K562 (cell line): ENCODE results near the gene HYAL3. TPM values are rescaled to one million over a fixed set of nuclear protein-coding genes. Genes with fewer than 3 reads are reported as not detected.
A peak's percentile ranks its signal among the peaks of the same experiment; 100 is the strongest.

Experiments used
- ATAC-seq: fragments of 200-7000 bp; cut with Tn5 transposase; 3 replicates; pipeline ENCODE4 v1.9.1; 2020; ENCODE audit warnings: moderate library complexity
- BruUV-seq: library from RNA; stranded (reverse); fragments of 400-500 nt; replicated peaks from 2 replicates; lab custom pipeline; 2021; lab: Mats Ljungman, UMichigan
- CTCF ChIA-PET: fragments of 300-600 bp; formaldehyde crosslinking; extraction: SDS; loops from one replicate; lab custom pipeline; 2021; ENCODE audit warnings: low intra/inter-chr PET ratio; lab: Yijun Ruan, JAX
- POLR2A ChIA-PET: fragments of 300-600, 350-650 bp; sonication (Branson Sonifier 250); formaldehyde crosslinking; extraction: SDS; loops from one replicate; lab custom pipeline; 2021; ENCODE audit warnings: antibody characterized with exemption, inconsistent platforms; lab: Yijun Ruan, JAX
- DNase-seq, 4 experiments: peaks; one replicate each; pipeline versions ENCODE4 v3.0.0 to v3.0.0-alpha.2; 2011 to 2018; ENCODE audit warnings: low spot score in 3 of 4, mixed read lengths in 3 of 4; ENCODE audit errors: extremely low read depth in 1 of 4
- FAIRE-seq: peaks from 2 replicates; lab custom pipeline; 2011; peaks lifted over from hg19 to GRCh38; lab: Jason Lieb, UNC
- H2AFZ ChIP-seq: 2 replicates; pipeline ENCODE4 v1.6.0; 2011; ENCODE audit warnings: low read depth, low read length, control low read depth, inconsistent platforms
- H3K27ac ChIP-seq: fragments of 200-600 bp; 3 replicates; pipeline ENCODE4 v1.8.0; 2011; ENCODE audit warnings: low read depth, mild to moderate bottlenecking, control low read depth, inconsistent platforms, low read length, moderate library complexity, mixed read lengths; ENCODE audit errors: extremely low read depth
- H3K27me3 ChIP-seq, 2 experiments: fragments of 300-600 bp in 1 of 2; 2 replicates in 1 of 2; 3 replicates in 1 of 2; pipeline versions ENCODE4 v1.6.0 to v1.8.0; 2011; ENCODE audit warnings: inconsistent platforms in 2 of 2, low read length in 2 of 2, mild to moderate bottlenecking in 1 of 2, mixed read lengths in 1 of 2, moderate library complexity in 1 of 2; ENCODE audit not compliant: control insufficient read depth in 2 of 2, insufficient read depth in 2 of 2
- H3K36me3 ChIP-seq: fragments of 300-600 bp; 3 replicates; pipeline ENCODE4 v1.8.0; 2011; ENCODE audit warnings: mild to moderate bottlenecking, low read length, inconsistent platforms; ENCODE audit not compliant: control insufficient read depth, insufficient read depth
- H3K4me1 ChIP-seq, 2 experiments: fragments of 200-600 bp in 1 of 2; replicated peaks in 1 of 2; 2 replicates in 1 of 2; 3 replicates in 1 of 2; pipeline versions ENCODE4 v1.5.1 to v1.8.0; 2011; ENCODE audit warnings: inconsistent platforms in 2 of 2, low read length in 2 of 2, mild to moderate bottlenecking in 1 of 2, mixed read lengths in 1 of 2, moderate library complexity in 1 of 2; ENCODE audit not compliant: control insufficient read depth in 2 of 2, insufficient read depth in 2 of 2
- H3K4me2 ChIP-seq: 2 replicates; pipeline ENCODE4 v1.6.1; 2011; ENCODE audit warnings: low read length, control low read depth, inconsistent platforms, mixed read lengths; ENCODE audit not compliant: insufficient read depth
- H3K4me3 ChIP-seq: fragments of 200-600 bp; sonication (generic), shearing (Covaris generic); 2 replicates; pipeline ENCODE4 v1.5.1; 2016; ENCODE audit warnings: control low read depth, inconsistent platforms
- H3K79me2 ChIP-seq: fragments of 200-600 bp; 3 replicates; pipeline ENCODE4 v1.8.0; 2011; ENCODE audit warnings: low read length, inconsistent platforms; ENCODE audit not compliant: control insufficient read depth, insufficient read depth
- H3K9ac ChIP-seq, 2 experiments: 2 replicates each; pipeline versions ENCODE4 v1.6.0 to v1.6.1; 2011; ENCODE audit warnings: low read depth in 2 of 2, low read length in 2 of 2, control low read depth in 1 of 2, inconsistent platforms in 1 of 2, mild to moderate bottlenecking in 1 of 2, mixed read lengths in 1 of 2; ENCODE audit not compliant: insufficient read depth in 1 of 2
- H3K9me1 ChIP-seq: one replicate; pipeline ENCODE4 v1.6.0; 2011; ENCODE audit warnings: inconsistent platforms, mild to moderate bottlenecking, low read length, moderate library complexity; ENCODE audit not compliant: control insufficient read depth, insufficient read depth
- H3K9me3 ChIP-seq: replicated peaks from 2 replicates; pipeline ENCODE4 v1.5.1; 2011; ENCODE audit warnings: low read depth, low read length, inconsistent platforms; ENCODE audit not compliant: control insufficient read depth, insufficient read depth
- H4K20me1 ChIP-seq: replicated peaks from 2 replicates; pipeline ENCODE4 v1.6.1; 2011; ENCODE audit warnings: low read length, inconsistent platforms, mixed read lengths; ENCODE audit not compliant: control insufficient read depth, insufficient read depth
- E2F8 ChIP-seq: fragments of 450-650 bp; IDR thresholded peaks from 2 replicates; pipeline ENCODE4 v1.7.1; 2018; ENCODE audit warnings: mild to moderate bottlenecking, low read depth; ENCODE audit not compliant: partially characterized antibody
- ETS2 ChIP-seq: IDR thresholded peaks from 2 replicates; pipeline ENCODE4 v1.6.1; 2016; ENCODE audit warnings: borderline replicate concordance, missing genetic modification characterization, mild to moderate bottlenecking, moderate library complexity, missing compliant biosample characterization; ENCODE audit not compliant: poor library complexity, severe bottlenecking
- ETV5 ChIP-seq: sonication (generic); formaldehyde crosslinking; IDR thresholded peaks from 2 replicates; pipeline ENCODE4 v1.4.0; 2020; ENCODE audit warnings: low read depth, mild to moderate bottlenecking, missing genetic modification reagents
- FOXA1 ChIP-seq: fragments of 450-650 bp; IDR thresholded peaks from 2 replicates; pipeline ENCODE4 v1.6.1; 2016; ENCODE audit warnings: mild to moderate bottlenecking, borderline replicate concordance
- NBN ChIP-seq: fragments of 450-650 bp; IDR thresholded peaks from 2 replicates; pipeline ENCODE4 v1.6.1; 2016; ENCODE audit warnings: low read depth, mild to moderate bottlenecking
- RBFOX2 ChIP-seq: fragments of 200-400 bp; formaldehyde crosslinking; IDR thresholded peaks from 2 replicates; pipeline ENCODE4 v1.6.1; 2017; ENCODE audit warnings: low read depth, mild to moderate bottlenecking, low read length, moderate library complexity
- TFAP4 ChIP-seq: sonication (generic); formaldehyde crosslinking; IDR thresholded peaks from 2 replicates; pipeline ENCODE4 v1.8.0; 2022; ENCODE audit warnings: missing genetic modification reagents, mild to moderate bottlenecking, moderate library complexity, borderline replicate concordance
- U2AF1 ChIP-seq: fragments of 200-400 bp; formaldehyde crosslinking; optimal IDR thresholded peaks from 2 replicates; pipeline ENCODE3; 2017; ENCODE audit warnings: mild to moderate bottlenecking, low read depth, low read length, moderate library complexity
- ZNF655 ChIP-seq: fragments of 250-450 bp; sonication (Bioruptor Pico); IDR thresholded peaks from 2 replicates; pipeline ENCODE4 v1.5.0; 2021
- ZNF695 ChIP-seq: fragments of 450-650 bp; formaldehyde crosslinking; IDR thresholded peaks from 2 replicates; pipeline ENCODE4 v1.4.0; 2020; ENCODE audit warnings: mild to moderate bottlenecking, moderate library complexity
- WGBS: fragments of 100-300 bp; shearing (Covaris generic); methylation state at CpG from one replicate; pipeline ENCODE4 v1.1.6; 2016; ENCODE audit warnings: low coverage, mixed read lengths; ENCODE audit not compliant: insufficient coverage; ENCODE audit errors: missing lambda C conversion rate; 5-methylcytosine and 5-hydroxymethylcytosine counted together
- in situ Hi-C: fragments of 300-500 bp; cut with MboI; formaldehyde crosslinking; loops from 4 replicates; pipeline ENCODE4 v1.15.0; 2018; ENCODE audit warnings: inconsistent platforms, mixed read lengths
- intact Hi-C: fragments of 100-400 bp; cut with micrococcal nuclease; formaldehyde crosslinking; loops from 2 replicates; pipeline ENCODE4 v1.14.2; 2022
- polyA plus RNA-seq, 8 experiments: library from polyadenylated mRNA; depleted of rRNA in 4 of 8; stranded (reverse) in 5 of 8; unstranded in 3 of 8; fragments of >200 nt; fragmentation: Nextera tagmentation in 2 of 8; fragmentation: Illumina TruSeq in 1 of 8; extraction: Ambion mirVana in 2 of 8; extraction: Trizol in 1 of 8; gene quantifications; 2 replicates each; pipeline versions ENCODE4 v1.2.1 to v1.2.3, GENCODE V29; 2011 to 2014; ENCODE audit warnings: inconsistent platforms in 1 of 8, missing spikeins in 1 of 8
- total RNA-seq, 7 experiments: library from RNA; depleted of rRNA in 6 of 7; stranded (reverse); fragments of >200 nt in 6 of 7; fragmentation: Illumina TruSeq in 2 of 7; extraction: Trizol in 2 of 7; gene quantifications; 2 replicates each; pipeline versions ENCODE4 v1.2.1 to v1.2.3, GENCODE V29; 2011 to 2021; ENCODE audit warnings: low replicate concordance in 1 of 7
- TF ChIP-seq, protein P1 (sequence below): sonication (generic); formaldehyde crosslinking; IDR thresholded peaks from 2 replicates; pipeline ENCODE4 v1.8.1; 2023; ENCODE audit warnings: missing genetic modification reagents, mild to moderate bottlenecking, borderline replicate concordance

The HYAL3 gene
- total and polyA plus RNA-seq, 9 of the 15 experiments (the other 6 are each of a cell fraction or from before 2014, with no cell fraction given) = 0.38 to 9.1 (median 6.8) TPM

GRCh38 chr3:50318163-50318562, 19.0 kb upstream of the HYAL3 start:
- no peak for DNase-seq
- no peak overlapping the region for H3K4me2 ChIP-seq
- TF ChIP-seq TFAP4 (CRISPR knock-in tag) (0 out of 2 replicates have a peak, but pooled peaks have one; percentile 2), E2F8 (no peak), ZNF695 (CRISPR knock-in tag) (no peak), FOXA1 (no peak), U2AF1 (no peak), ETS2 (no peak), RBFOX2 (peak; percentile 23; the same call in 1 of the 2 replicates), ETV5 (CRISPR knock-in tag) (no peak), NBN (no peak), ZNF655 (no peak)
- TF ChIP-seq, protein P1, sequence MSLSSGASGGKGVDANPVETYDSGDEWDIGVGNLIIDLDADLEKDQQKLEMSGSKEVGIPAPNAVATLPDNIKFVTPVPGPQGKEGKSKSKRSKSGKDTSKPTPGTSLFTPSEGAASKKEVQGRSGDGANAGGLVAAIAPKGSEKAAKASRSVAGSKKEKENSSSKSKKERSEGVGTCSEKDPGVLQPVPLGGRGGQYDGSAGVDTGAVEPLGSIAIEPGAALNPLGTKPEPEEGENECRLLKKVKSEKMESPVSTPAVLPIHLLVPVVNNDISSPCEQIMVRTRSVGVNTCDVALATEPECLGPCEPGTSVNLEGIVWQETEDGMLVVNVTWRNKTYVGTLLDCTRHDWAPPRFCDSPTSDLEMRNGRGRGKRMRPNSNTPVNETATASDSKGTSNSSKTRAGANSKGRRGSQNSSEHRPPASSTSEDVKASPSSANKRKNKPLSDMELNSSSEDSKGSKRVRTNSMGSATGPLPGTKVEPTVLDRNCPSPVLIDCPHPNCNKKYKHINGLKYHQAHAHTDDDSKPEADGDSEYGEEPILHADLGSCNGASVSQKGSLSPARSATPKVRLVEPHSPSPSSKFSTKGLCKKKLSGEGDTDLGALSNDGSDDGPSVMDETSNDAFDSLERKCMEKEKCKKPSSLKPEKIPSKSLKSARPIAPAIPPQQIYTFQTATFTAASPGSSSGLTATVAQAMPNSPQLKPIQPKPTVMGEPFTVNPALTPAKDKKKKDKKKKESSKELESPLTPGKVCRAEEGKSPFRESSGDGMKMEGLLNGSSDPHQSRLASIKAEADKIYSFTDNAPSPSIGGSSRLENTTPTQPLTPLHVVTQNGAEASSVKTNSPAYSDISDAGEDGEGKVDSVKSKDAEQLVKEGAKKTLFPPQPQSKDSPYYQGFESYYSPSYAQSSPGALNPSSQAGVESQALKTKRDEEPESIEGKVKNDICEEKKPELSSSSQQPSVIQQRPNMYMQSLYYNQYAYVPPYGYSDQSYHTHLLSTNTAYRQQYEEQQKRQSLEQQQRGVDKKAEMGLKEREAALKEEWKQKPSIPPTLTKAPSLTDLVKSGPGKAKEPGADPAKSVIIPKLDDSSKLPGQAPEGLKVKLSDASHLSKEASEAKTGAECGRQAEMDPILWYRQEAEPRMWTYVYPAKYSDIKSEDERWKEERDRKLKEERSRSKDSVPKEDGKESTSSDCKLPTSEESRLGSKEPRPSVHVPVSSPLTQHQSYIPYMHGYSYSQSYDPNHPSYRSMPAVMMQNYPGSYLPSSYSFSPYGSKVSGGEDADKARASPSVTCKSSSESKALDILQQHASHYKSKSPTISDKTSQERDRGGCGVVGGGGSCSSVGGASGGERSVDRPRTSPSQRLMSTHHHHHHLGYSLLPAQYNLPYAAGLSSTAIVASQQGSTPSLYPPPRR (CRISPR knock-in tag) = no peak

More at GRCh38 chr3:50318163-50318562, 19.0 kb upstream of the HYAL3 start:
- intact Hi-C loops (no loop called here), in situ Hi-C loops (no loop called here)
- H2AFZ ChIP-seq = no peak overlapping the region
- H3K4me1 ChIP-seq = peaks cover 27 to 68% of the 10 kb centered on the region in 2 experiments
- FAIRE-seq (no peak), ATAC-seq (no peak)
- BruUV-seq = no TSS peak
- no peaks in the 10 kb centered on the region for H3K27me3 ChIP-seq
- CTCF ChIA-PET = no interaction called here
- no peaks in the 10 kb centered on the region for H3K9me3 ChIP-seq
- peaks cover 22% of the 10 kb centered on the region for H3K79me2 ChIP-seq
- 83% methylated on average over 2 of the region's 11 CpGs for WGBS
- no peaks in the 10 kb centered on the region for H4K20me1 ChIP-seq
- H3K36me3 ChIP-seq = peaks cover 20% of the 10 kb centered on the region; the same call in 2 of the 3 replicates
- H3K27ac ChIP-seq = no peak overlapping the region
- no peak overlapping the region for H3K4me3 ChIP-seq
- no peaks in the 10 kb centered on the region for H3K9me1 ChIP-seq
- POLR2A ChIA-PET = interaction anchor here (0.6 to 1.0 kb wide), 2 partner anchors 10 to 19 kb away, joined by 3 read pairs; partner anchors contain the start of genes HYAL3, NAA80 and TUSC2
- H3K9ac ChIP-seq = peak overlapping the region in 1 of 2 experiments; percentile 83; a peak in 2 of 4 replicates
